Measurements from ENCODE around the gene EYS.
"Not testable (repeated sequence)": the region's sequence is repeated elsewhere in the genome, so short reads cannot be mapped to it uniquely, and the experiment has no call there.

EYS gene

GRCh38 chr6:63802606-63803206 lies 1904.3 kb downstream of the EYS start:
- DNase-seq: no peak

GRCh38 chr6:63800386-63800785 lies 1906.6 kb downstream of the EYS start:
- not testable (repeated sequence) for DNase-seq

DNA sequence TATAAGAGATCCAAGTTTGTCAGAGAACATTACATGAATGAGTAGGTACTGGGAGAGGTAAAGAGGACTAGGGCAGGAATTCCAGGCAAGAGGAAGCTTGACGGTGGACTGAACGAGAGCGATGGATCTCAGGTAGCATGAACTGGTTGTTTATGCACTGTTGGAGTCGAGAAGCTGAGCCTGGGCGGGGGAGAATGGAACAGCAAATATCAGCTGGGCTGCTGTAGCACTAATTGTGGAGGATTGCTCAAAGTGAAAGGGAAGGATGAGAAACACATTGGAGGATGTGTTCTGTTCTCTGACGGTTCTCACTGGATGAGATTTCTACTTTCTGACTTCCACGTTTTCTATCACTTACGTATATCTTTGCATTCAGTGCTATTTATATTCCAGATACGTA lies 1907.2 kb downstream of the EYS start:
- no peak for DNase-seq

GRCh38 chr6:63799313-63799712 lies 1907.7 kb downstream of the EYS start:
- DNase-seq: no peak

GRCh38 chr6:63798378-63798777 lies 1908.6 kb downstream of the EYS start:
- no peak for DNase-seq

DNA sequence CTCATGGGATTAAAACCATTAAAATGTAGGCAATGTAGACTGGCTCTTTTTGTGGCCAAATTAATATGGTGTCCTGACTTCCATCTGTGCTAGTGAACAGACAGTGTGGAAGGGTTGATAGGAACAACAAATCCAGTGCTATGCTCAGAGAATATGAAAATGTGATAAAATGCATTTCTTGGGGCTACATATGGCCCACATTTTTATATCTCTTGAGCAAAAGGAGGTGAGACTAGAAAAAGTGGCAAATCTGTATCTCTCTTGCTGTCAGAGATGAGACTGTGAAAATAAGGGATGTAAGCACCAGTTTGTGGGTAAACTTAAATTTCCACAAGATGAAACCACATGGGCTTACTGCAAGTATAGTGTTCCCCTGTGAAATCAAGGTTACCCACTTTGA lies 1909.3 kb downstream of the EYS start:
- no peak for DNase-seq

- DNase-seq: no peak
Measured at GRCh38 chr6:63795826-63796225, 1911.2 kb downstream of the EYS start.

DNA sequence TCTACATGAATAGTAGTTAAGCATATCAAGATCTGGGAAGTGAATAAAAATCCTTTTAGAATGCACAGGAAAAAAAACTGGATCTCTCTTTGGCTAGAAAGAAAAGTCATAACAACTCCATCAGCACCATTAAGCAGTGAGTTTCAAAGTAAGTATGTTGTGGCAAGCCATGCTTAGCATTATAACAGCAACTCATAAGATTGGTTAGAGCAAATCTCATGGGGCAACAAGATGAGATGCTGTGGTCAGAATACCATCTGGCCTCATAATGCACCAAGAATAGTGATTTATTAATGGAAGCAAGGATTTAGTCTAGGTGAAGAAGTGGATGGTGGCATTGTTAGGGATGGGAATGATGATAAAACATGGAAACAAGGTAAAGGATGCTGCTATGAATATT lies 1912.0 kb downstream of the EYS start:
- DNase-seq: no peak

- DNase-seq: no peak
Measured at GRCh38 chr6:63793465-63794137, 1913.4 kb downstream of the EYS start.

DNA sequence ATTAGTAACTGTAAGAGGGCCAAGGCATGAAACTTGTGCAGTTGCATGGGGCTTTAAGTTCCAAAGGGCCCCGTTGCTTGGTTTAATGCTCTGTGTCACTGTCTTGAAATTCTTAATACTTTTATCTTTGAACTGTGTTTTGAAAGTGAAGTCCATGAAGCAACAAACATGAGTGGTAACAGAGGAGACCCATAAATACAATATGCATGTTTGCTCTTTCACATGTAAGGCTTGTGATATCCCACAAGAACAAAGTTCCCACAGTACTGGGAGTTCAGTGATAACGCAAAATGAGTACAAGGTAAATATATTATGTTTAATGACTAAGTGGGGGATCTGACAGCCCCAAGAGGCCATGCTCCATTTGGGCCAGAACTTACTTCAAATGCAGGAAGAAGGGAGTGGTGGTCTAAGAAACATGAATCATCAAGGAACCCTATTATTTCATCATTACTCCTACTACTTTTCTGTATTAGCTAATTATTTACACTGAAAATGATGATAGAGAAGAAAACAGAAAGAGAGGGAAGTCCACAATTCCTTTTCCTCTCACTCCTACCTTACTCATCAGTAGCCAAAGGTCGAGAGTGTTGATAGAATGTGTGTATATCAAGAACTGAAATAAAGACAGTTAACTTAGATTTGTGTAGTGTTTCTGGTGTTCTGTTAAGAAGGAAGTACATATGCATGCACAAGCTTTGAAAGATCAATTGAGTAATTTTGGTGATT lies 1914.1 kb downstream of the EYS start:
- DNase-seq: no peak

DNA sequence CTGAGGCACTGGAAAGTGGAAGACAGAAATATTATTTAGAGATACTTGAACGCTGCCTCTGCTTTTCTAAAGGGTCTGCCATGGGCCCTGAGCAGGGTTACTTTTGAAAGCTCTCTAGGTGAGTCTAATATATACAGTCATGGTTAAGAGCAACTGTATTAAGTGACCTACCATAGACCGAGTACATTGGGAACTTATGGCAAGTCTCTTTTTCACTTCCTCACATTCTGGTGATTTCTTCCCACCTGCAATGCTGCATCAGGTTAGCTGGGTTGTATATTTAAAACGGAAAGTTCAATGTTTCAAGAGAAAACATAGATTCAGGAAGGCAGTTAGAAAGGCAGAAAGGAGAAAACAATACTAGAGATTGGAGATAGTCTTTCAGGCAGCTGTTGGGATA lies 1916.7 kb downstream of the EYS start:
- DNase-seq: no peak

- DNase-seq: no peak
Measured at GRCh38 chr6:63789699-63790098, 1917.3 kb downstream of the EYS start.

- DNase-seq: no peak
Measured at GRCh38 chr6:63788569-63788968, 1918.5 kb downstream of the EYS start.

DNA sequence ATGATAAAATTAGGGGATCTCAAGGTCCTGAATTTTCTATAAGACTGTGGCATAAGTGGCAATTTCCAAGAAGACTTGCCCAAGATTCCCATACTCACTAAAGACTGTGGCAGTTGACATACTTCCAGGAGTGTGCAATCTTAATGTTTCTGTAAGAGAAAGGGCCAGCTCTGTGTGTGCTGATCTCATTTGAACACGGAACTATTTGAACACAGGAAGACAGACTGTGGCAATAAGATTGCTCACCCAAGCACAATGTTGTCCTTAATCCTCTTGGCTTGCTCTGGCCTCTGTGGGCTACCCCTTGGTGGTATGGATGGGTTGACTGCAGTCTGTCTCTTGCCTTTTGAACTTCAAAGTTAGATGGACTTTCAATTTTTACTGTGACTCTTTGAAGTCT lies 1920.0 kb downstream of the EYS start:
- no peak for DNase-seq

DNA sequence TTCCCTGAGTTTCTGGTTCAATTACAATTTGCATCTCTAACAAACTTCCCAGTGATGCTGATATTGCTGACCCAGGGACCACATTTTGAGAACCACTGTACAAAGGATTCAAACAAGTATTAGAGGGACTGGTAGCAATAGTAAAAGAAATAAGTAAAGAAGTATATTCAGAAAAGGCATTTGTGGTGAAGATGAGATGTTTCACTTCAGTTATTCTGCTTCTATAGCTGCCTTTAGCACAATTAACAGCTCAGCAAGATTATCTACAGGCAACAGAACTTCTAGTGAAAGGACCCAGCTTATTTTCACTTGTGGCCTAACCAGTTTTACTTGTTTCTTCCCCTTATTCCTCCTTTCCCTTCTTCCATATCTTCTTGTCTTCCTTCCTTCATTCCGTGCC lies 1922.0 kb downstream of the EYS start:
- DNase-seq: no peak

DNA sequence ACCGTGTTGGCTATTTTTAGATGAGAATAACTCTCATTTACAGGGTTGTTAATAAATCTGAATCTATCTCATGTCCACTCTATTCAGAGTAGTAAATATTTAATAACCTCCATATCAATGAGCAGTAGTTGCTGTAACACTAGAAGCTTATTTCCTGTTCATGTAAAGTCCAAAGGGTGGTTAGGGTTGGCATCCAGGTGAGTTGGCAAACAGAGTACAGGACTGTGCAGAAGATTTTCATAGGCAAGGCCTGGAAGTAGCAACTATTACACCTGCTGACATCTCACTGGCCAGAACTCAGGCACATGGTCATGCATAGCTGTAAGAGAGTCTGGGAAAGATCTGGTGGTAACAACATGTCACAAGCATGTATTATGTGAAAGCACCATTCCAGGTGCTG lies 1923.9 kb downstream of the EYS start:
- no peak for DNase-seq

- no peak for DNase-seq
Measured at GRCh38 chr6:63774961-63775360, 1932.1 kb downstream of the EYS start.

GRCh38 chr6:63773200-63773599 lies 1933.8 kb downstream of the EYS start:
- DNase-seq: no peak

DNA sequence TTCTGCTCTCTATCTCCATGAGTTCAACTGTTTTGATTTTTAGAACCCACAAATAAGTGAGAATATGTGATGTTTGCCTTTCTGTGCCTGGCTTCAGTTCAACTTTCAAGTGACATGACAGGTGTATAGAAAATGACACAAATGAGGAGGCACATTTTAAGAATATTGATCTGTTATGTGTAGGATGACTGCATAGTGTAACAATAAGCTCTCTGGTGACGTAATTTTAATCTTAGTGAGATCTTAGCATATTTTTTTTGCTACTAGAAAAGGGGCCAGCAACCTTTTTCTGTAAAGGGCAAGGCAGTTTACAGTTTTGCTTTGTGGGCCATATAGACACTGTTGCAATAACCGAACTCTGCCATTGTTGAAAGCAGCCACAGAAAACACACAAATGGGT lies 1941.2 kb downstream of the EYS start:
- no peak for DNase-seq

DNA sequence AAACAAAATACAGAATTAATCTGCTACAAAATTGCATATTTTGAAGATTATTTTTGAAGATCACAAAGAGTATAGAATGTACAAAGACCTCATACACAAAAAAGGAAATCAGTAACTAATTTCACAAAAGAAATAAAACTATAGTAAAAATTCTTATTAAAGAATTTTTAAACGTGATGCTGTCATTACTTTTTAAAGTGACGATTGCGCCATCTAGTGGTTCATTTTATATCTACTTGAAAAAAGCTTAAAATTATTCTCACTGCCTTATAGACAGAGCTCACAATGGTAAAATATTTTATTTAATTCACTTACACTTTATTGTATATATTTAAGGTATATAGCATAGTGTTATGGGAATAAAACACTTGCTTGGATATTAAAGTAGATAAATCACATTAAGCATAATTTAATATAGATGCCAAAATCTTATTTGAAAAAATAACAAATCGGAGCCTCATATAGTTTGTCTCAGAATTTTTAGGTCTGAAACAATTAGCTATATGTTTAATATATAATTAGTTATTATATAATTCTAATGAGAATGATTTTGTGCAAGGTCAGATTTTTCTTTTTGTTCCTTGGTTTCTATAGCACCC lies 1942.6 kb downstream of the EYS start:
- DNase-seq: peak in 2 of 5 experiments; percentile 13 to 43

DNA sequence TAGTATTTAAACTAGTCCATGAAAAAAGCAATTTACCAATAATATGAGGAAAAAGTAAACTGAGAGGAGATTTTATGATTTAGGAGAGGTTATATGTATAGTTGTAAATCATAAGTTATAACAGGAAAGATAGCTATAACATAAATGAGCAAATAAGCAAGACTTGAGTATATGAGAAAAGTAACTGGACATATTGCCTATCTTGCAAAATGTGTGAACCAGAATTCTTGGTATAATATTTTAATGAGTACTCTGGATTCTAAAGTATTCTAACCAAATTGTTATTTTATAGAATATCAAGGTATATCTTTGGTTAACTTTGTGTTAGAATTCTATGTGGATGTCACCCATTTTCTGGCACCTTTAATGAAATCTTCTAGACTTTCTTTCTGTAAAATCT lies 1946.8 kb downstream of the EYS start:
- DNase-seq: no peak

GRCh38 chr6:63759605-63760105 lies 1947.4 kb downstream of the EYS start:
- no peak for DNase-seq

- DNase-seq: no peak
Measured at GRCh38 chr6:63757826-63758225, 1949.2 kb downstream of the EYS start.

DNA sequence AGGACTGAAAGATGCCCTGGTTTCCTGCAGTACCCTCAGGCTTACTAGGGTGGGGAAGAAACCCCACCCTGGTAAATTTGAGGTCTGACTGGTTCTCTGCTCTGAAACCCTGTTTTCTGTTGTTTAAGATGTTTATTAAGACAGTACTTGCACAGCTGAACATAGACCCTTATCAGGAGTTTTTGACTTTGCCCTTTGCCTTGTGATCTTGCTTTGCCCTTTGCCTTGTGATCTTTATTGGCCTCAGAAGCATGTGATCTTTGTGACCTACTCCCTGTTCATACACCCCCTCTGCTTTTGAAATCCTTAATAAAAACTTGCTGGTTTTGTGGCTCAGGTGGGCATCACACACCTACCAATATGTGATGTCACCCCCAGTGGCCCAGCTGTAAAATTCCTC lies 1949.8 kb downstream of the EYS start:
- not testable (repeated sequence) for DNase-seq
